SIG-M5 (cell line): ENCODE data around the gene ERVFRD-1.

ENCODE experiments used
- DNase-seq: peaks from one replicate; lab custom pipeline; 2025; lab: John Stamatoyannopoulos, UW

ERVFRD-1 gene

GRCh38 chr6:11110921-11111768, at the start of gene ERVFRD-1:
Gene ERVFRD-1 (minus strand): TSS chr6:11111725. CDS start chr6:11105310, 6,415 bp downstream.
- DNase-seq = no peak

- no peak for DNase-seq
Observed at GRCh38 chr6:11160199-11160598, 48.7 kb upstream of the ERVFRD-1 start.

- DNase-seq = no peak
Observed at GRCh38 chr6:11155589-11155988, 44.1 kb upstream of the ERVFRD-1 start.

- no peak for DNase-seq
Observed at GRCh38 chr6:11153447-11153846, 41.9 kb upstream of the ERVFRD-1 start.

GRCh38 chr6:11152581-11152980, 41.1 kb upstream of the ERVFRD-1 start:
- DNase-seq = no peak

- DNase-seq = no peak
Observed at GRCh38 chr6:11151488-11151887, 40.0 kb upstream of the ERVFRD-1 start.

- no peak for DNase-seq
Observed at GRCh38 chr6:11149551-11149950, 38.0 kb upstream of the ERVFRD-1 start.

- no peak for DNase-seq
Observed at GRCh38 chr6:11146117-11146826, 34.7 kb upstream of the ERVFRD-1 start.

GRCh38 chr6:11144393-11144851, 32.9 kb upstream of the ERVFRD-1 start:
- DNase-seq = no peak

GRCh38 chr6:11143394-11144371, 32.2 kb upstream of the ERVFRD-1 start:
- peak; percentile 30 for DNase-seq

- DNase-seq = no peak
Observed at GRCh38 chr6:11142296-11143027, 30.9 kb upstream of the ERVFRD-1 start.

GRCh38 chr6:11141295-11141694, 29.8 kb upstream of the ERVFRD-1 start:
- DNase-seq = no peak

GRCh38 chr6:11140056-11140455, 28.5 kb upstream of the ERVFRD-1 start:
- no peak for DNase-seq

- DNase-seq = no peak
Observed at GRCh38 chr6:11139051-11139960, 27.8 kb upstream of the ERVFRD-1 start.

- no peak for DNase-seq
Observed at GRCh38 chr6:11136809-11137208, 25.3 kb upstream of the ERVFRD-1 start.

GRCh38 chr6:11133281-11133680, 21.8 kb upstream of the ERVFRD-1 start:
- no peak for DNase-seq

GRCh38 chr6:11132194-11132888, 20.8 kb upstream of the ERVFRD-1 start:
- no peak for DNase-seq

- no peak for DNase-seq
Observed at GRCh38 chr6:11130605-11131004, 19.1 kb upstream of the ERVFRD-1 start.

GRCh38 chr6:11129908-11130565, 18.5 kb upstream of the ERVFRD-1 start:
- DNase-seq = no peak
